DMS79 (cell line): Measurements from ENCODE around the gene RHBDD1.

ENCODE experiments used
- DNase-seq: peaks from one replicate; lab custom pipeline; 2025; lab: John Stamatoyannopoulos, UW

The RHBDD1 gene, protein sequence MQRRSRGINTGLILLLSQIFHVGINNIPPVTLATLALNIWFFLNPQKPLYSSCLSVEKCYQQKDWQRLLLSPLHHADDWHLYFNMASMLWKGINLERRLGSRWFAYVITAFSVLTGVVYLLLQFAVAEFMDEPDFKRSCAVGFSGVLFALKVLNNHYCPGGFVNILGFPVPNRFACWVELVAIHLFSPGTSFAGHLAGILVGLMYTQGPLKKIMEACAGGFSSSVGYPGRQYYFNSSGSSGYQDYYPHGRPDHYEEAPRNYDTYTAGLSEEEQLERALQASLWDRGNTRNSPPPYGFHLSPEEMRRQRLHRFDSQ

DNA sequence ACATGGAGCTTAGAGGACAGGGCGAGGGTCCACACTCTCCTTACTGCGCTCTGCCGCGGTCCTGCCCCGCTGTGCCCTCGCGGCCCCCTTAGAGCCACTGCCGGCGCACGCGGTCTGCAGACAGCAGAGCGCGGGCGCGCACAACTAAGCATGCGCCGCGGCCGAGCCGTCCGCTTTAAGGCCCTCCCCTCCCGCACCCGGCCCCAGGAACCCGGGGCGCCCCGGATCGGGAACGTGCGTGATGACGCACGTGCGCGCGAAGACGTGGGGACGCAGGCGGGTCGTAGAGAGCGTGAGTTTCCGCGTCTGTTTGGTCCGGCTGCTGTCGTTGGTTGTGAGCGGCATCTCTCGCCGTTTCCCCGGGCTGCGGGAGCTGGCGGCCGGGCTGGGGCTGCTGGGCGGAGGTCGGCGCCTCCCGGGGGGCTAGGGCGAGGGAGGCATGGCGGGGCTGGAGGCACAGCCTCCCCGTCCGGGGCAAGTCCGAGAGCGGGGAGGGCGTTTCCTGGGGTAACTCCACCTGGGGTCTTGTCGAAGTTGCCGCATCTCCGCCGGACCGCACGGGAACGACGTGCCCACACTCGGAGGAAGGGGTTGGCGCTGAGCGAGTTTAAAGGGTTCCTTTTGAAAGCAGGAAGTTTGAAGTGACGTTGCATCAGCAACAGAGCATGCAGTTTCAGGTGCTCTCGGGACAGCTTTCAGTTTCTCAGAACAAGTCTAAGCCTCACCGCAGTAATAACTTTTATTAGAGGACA, at the start of gene RHBDD1:
Gene RHBDD1, plus strand, starts transcription at position 259 of the 752 bp plus-strand sequence. CDS start 28,640 bp downstream, outside the sequence.
- peak; percentile 83 for DNase-seq

DNA sequence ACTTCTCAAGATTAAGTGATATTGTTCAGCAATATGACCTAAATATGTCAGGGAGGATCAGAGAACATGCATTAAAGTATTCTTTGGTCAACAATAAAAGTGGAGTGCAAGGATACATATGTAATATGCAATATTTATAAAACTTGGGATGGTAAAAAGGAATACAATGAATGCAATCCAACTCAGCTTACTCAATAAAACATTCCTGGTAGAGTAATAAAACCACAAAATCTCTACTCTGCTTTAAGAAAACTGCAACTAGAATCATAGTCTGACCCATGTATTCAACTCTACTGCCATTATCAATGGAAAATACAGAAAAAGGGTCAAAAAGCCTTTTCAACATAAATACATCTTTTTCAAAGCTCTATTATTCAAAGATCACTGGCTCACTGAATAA, 47.8 kb upstream of the RHBDD1 start:
- no peak for DNase-seq

DNA sequence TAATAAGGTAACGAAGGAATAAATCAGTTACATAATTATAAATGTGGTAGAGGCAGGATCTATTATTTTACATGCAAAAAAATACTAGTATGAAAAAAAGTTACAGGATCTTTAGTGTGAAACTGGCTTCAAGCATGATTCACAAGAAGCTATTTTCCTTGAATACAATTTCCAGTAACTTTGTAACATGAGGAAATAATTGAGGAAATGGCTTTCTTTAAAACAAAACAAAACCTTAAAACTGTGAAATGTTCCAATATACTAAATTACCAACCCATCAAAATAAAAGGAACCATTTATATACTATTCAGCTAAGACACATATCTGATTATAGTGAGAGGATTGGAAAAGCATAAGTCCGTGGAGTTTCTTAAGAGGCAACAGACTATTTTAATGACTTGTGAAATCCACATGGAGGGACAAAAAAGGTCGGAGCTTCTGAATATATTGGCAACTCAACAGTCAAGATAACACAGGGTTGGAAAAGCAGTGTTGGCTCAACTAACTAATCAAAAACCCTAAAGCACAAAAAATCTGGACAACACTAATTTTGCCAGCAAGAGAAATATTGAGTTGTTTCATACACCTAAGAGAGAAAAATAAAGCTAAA, 46.9 kb upstream of the RHBDD1 start:
- no peak for DNase-seq

DNA sequence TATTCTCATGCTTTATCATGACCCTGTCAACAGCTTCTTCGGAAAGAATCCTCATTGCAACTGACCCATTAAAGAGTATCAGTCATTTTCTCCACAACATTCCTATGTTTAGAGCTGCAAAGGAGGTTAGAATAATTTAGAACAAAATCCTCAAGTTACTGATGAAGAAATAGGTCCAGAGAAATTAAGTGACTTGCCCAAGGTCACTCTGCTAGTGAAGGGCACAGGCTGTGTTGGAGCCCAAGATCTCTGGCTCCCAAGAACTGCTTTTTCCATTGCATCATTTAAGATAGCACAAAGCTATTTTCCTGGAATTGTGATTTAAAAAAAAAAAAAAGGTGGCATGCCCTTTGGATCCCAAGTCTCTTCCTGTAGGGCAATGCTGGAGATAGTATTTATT, 45.8 kb upstream of the RHBDD1 start:
- no peak for DNase-seq

DNA sequence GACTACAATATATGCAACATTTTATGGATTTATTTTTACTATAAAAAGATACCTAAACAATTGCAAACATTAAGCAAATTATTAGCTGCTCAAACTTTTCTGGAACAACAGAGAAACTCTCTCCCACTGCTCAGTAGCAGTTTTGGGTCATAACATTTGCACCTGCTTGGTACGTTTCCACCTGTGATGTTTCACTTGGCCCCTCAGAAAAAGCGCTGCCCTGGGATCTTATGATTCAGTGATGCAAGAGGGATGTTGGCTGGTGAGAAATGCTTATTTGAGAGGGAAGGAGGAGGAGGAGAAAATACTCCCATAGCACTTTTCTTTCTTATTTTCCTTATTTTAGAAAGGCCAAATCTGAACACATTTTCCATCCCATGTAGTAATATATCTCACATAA, 45.4 kb upstream of the RHBDD1 start:
- DNase-seq: no peak

DNA sequence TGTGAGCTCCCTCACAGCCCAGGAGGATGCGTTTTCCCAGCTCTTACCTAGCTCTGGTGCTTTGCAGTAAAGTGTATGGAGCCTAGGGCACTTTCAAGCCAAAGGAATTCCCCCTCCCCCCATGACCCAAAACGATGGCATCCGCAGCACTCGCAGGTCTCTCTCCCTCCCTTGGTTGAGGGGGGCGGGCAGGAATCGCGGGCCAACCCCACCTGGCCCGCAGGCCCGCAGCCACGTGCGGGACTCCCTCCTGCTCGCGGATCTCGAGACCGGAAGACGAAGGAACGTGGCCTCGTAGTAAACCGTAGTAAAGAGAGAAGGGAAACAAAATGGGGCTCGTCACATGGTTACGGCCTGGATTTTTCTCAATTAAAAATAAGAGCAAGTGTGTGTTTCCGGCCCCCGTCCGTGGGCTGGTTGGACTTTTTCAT, 44.8 kb upstream of the RHBDD1 start:
- DNase-seq: peak; percentile 66

DNA sequence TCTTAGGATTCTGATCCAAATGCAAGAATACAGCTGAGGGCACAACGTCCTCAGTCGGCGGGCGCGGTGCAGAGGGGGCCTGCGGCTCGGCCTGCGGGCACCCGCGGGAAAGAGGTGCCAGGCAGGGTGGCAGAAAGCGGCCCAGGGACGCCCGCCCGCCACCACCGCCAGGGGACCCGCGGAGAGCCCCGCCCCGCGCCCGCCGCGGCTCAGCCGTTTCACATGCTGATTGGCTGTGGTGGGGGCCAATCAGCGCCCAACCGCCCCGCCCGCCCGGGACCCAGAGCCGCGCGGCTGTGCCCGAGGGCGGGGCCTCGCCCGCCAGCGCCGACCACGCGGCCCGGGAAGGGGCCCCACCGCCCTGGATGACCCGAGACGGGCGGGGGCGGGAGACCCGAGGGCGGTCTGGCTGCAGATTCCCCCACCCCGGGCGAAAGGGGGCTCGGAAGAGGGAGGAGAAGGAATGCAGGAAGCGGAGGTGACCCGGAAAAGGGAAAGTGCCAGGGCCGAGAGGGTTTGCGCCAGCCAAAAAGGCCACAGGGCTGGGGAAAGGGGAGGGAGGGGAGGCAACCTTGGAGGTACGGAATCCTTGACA, 44.3 kb upstream of the RHBDD1 start:
- peak; percentile 66 for DNase-seq

DNA sequence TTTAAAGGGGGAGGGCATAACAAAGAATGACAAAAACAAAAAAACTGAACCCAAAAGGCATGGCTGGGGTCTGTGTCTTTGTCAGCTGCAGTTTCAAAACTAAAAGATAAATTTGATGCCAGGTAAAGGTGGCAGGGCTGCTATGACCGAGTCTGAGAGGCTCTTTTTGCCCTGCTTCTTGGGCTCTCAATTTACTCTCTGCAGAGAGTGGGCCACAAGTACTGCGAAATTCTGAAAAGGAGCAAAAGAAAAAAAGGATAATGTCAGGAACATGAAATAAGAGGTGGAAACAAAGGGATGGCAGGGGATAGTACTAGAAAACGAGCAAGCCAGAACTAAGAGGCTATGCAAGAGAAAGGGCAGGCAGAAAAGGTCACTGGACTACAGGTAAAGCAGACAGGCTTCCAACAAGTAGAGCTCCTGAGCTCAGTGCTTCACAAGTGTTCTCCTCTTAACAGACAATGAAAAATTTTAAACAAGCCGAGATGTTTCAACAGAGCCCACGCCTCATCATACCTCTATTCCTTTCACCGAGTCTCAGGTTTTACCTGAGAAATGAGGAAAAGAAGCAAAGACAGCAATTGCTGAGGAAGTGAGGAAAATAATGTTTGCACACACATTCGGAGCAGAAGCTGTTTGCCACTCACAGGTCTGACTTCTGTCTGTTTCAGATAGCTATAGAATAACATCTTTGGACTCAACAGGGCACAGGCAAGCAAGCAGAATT, 43.5 kb upstream of the RHBDD1 start:
- no peak for DNase-seq

DNA sequence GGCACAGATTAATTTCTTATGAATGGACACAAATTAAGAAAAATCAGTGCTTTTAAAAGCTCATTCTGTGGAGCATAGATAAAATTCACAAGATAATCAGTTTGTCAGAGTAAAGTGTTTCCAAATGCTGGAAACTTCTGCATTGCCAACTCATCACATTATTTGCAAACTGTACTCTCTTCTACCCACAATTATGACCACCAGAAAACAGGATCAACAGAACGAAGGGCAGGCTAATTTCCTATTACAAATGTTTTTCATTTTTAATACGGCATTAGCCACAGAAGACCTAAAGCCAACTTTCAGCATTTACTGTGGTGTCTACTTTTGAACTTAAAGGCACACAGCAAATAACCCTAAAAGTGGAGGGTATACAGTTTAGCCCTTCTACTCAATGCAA, 42.2 kb upstream of the RHBDD1 start:
- no peak for DNase-seq

DNA sequence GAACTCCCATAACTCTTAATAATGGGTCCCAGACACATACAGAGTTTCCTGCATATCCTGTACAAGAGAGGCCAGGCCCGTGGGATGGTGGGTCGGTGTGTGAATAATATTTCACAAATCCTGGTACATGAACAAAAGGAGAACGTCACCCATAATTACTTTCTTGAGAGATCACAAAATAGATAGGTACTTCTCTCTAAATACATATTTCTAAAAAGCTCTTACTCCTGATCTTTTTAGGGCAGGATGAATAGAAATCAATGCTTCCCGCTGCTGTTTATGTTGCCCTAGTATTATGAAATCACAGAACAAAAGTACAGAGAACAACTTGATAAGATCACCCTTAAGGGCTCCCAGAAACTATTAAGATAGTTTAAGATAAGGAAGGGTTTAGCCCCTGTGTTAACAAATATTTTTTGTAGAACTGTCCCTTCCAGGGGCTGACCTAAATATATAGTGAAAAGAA, 41.6 kb upstream of the RHBDD1 start:
- DNase-seq: no peak

DNA sequence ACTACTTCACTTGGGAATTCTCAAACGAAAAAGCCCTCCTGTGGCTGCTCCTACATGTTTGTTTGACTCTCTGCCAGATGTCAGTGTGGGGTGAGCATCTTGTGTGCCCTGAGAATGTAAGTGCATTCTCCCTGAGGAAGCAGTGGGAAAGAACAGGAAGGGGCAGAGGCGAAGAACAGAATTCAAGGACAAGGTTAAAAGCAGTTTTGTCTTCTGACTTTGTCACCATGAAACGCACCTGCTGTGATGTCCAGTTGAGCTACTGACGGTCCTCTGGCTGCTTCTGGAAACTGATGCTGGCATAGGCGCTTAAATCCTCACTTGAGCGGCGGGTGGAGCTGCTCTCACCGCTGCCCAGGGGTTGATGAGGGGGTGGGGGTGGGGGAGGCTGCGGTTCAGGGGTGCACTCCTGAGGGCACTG, 41.1 kb upstream of the RHBDD1 start:
- no peak for DNase-seq

DNA sequence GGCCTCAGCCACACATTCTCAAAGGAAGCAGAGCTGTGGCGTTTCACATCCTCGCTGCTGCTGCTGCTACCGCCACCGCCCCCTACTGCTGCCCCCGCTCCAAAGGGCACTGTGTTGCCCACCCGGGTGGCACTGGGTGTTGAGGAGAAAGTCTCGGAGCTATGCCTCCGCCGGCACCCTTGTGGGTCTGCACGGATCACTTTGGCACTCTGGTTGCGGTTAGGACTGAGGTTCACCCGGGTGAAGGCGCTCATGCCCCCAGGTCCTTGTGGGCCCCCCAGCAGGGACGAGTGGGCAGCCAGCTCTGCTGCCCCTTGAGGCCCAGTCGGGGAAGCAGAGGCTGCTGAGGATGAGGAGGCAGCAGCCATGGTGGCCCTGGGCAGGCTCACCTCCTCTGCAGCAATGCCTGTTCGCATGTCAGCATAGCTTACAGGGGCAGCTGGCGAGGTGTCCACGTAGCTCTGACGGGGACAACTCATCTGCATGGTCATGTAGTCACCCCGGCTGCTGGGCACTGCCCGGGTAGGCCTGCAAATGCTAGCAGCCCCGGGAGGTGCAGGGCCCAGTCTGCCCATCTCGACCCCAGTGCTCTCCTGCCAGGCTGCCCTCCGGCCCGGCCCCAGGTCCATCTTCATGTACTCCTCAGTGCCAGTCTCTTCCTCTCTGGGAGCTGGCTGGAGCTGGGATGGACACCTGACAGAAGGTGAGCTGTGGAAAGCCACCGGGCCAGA, 40.4 kb upstream of the RHBDD1 start:
- no peak for DNase-seq

DNA sequence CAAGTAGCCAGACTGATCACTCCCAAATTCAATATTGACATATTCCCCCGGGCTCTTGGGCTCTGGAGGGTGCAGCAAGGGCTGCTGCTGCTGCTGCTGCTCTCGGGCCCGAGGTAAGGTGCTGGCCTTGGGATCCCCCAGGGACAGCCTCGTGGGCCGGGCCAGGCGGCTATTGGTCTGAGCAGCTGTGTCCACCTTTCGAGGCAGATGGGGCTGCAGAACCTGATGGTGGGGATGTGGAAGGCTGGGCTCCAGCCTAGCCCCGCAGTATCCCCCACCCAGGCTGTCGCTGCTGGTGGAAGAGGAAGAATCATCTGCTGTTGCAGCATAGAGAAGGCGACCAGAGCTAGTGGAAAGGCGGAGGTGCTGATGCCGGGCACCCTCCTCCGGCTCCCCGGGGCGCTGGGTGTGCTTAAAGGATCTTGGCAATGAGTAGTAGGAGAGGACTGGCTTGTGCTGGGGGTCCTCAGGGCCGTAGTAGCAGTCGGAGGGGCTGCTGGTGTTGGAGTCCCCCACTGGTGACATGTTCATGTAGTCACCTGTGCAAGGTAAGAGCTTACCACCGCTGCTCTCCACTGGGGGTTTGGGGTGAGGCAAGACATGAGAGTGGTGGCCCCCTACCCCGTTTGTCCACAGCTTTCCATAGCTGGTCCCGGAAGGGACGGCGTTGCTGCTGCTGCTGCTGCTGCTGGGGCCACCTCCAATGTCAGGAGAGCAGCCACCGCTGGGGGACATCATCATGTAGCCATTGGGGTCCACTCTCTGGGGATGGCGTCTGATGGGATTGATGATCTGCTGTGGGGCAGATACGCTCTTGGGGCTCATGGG, 39.6 kb upstream of the RHBDD1 start:
- no peak for DNase-seq

DNA sequence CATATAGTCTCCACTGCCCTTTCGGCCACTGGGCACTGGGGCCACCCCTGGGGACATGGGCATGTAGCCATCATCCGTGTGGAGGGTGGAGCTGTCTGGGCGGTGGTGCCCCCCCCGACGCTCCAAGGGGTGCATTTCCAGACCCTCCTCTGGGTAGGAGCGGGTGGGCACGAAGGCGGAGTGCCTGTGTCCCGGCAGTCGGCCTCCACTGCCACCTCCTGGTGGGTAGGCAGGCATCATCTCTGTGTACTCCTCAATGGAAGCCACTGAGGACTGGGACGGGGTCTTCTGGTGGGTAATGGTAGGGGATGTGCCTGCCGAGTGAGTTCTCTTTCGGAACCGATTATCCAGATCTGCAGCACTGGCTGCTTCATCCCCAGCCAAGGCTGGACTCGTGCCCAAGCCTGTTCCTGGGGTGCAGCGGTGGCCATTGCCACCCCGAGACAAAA, 39.0 kb upstream of the RHBDD1 start:
- no peak for DNase-seq

DNA sequence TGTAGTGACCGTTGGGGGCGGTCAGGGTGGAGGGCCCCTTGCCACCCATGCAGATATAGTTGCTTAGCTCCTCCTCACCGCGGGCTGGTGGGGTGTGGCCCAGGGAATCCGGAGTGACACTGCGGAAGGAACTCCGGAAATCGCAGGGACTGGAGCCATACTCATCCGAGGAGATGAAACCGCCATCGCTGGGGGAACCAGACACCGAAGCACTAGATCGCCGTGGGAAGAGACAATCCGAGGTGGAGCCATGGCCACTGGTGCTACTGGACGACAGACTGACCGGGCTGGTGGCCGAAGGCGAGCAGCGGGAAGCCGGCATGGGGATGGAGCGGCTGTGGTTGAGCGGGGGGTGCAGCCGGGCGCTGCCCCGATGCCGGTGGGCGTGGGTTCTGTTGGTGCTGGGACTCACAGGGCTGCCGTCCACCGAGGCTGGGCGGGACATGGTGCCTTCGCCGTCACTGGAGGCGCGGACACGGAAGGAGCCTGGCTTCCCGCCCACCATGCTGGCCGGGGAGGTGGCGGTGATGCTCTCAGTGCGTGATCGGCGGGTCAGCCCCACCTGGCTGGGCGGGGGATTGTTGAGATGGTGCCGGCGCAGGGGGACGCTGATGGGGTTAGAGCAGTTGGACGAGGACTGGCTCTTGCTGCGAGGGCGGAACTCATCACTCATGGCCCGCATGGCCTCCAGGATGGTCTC, 38.4 kb upstream of the RHBDD1 start:
- DNase-seq: no peak

DNA sequence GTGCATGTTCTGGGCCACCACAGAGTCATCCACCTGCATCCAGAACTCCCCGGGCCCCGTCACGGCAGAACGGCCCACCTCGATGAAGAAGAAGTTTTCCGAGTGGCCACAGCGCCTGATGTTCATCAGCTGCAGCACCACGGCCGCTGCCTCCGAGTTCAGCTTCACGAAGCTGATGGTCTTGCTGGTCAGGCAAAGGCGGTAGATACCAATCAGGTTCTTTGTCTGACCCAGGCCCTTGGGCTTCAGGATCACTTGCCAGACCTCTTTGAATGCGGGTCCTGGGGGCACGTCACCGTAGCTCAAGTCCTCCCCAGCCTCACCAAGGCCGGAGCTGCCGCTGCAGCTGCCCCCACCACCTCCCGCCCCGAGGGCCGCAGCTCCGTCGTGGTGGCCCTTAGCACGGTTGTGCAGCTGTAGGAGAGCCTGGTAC, 37.8 kb upstream of the RHBDD1 start:
- DNase-seq: no peak

DNA sequence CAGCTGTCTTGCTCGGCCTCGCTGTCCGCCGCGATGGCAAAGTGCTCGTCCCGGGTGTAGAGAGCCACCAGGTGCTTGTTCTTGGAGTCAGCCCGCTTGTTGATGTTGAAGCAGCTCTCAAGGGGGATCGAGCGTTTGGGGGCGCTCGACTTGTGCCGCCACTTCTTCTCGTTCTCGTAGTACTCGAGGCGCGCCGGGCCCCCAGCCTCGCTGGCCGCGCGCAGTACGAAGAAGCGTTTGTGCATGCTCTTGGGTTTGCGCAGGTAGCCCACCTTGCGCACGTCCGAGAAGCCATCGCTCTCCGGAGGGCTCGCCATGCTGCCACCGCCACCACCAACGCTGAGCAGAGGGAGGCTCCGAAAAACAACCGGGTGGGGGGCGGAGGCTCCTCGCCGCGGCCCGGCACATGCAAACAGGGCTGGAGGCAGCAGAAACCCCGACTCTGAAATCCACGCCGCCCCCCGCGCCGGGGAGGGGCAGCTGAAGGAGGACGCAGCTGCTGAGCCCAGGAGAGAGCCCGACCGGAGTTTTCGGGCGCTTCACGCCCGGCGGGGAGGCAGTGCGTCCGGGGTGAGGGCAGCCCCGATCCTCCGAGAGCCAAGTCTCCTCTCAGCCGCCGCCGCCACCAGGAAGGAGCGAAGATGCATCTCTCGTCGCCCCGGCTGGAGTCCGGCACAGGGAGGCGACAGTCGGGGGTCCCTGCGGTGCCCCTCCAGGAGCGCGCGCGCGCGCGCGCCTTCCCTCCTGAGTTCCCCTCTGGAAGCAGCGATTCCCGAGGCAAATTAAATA, 37.2 kb upstream of the RHBDD1 start:
- peak; percentile 20 for DNase-seq

DNA sequence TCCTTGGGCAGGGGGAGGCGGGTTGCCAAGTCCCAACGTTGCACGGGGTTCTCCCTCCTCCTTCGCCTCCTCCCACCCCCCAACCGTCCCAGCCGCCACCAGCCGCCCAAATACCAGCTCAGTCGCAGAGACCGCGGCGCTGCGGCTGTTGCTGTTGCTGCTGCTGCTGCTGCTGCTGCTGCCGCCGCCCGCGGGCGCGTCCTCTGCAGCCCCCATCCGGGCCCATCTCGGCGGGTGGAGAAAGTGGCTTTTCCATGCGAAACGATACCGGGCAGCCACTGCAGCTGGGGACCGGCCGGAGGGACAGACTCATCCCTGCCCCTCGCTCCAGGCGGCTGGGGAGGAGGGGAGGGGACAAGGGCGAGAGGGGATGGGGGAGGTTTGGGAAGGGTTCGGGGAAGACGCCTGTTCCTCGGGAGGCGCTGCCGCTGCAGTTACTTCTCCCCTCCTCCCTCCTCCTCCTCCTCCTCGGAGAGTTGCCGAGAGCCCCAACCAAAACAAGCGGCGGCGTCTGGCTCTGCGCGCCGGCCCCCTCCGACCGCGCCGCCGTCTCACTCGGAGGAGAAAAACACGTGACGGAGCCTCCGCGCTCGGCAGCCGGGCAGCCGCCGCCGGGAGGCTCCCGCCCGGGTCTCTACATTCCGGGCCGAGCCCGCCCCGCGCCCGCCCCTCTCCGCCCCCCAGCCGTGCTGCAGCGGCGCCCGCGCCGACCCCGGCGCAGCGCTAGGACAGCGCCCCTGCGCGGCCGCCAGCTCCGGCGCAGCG, 36.5 kb upstream of the RHBDD1 start, which contains the start of gene IRS1:
Gene IRS1, minus strand, starts transcription at position 610 of the 765 bp plus-strand sequence. CDS start 1,082 bp downstream, outside the sequence.
- DNase-seq: peak; percentile 5
